Caco-2 (cell line): Measurements from ENCODE around the gene FASTKD2. TPM values are rescaled to one million over a fixed set of nuclear protein-coding genes. Genes with fewer than 3 reads are reported as not detected.

Experiments used
- BruUV-seq: library from RNA; stranded (reverse); fragments of 400-500 nt; replicated peaks from 2 replicates; lab custom pipeline; 2021; lab: Mats Ljungman, UMichigan
- CTCF ChIA-PET: fragments of 300-600 bp; sonication (Branson Sonifier 250); formaldehyde crosslinking; loops from one replicate; lab custom pipeline; 2022; ENCODE audit warnings: antibody characterized with exemption; lab: Charles Lee
- POLR2A ChIA-PET: fragments of 300-600 bp; sonication (Branson Sonifier 250); formaldehyde crosslinking; loops from one replicate; lab custom pipeline; 2022; ENCODE audit warnings: antibody characterized with exemption; lab: Charles Lee
- DNase-seq, 2 experiments: peaks; one replicate each; pipeline versions ENCODE4 v3.0.0 to v3.0.0-alpha.2; 2020 to 2022
- H3K27me3 ChIP-seq: replicated peaks from 2 replicates; pipeline ENCODE4 v1.6.0; 2011; ENCODE audit warnings: low read length; ENCODE audit not compliant: control insufficient read depth, insufficient read depth
- H3K36me3 ChIP-seq: 2 replicates; pipeline ENCODE4 v1.5.1; 2011; ENCODE audit warnings: low read length; ENCODE audit not compliant: control insufficient read depth, insufficient read depth
- H3K4me1 ChIP-seq: fragments of 250-450 bp; sonication (Bioruptor Pico); 2 replicates; pipeline ENCODE4 v1.5.1; 2020; ENCODE audit warnings: mild to moderate bottlenecking
- H3K4me3 ChIP-seq: 2 replicates; pipeline ENCODE4 v1.5.1; 2011; ENCODE audit warnings: low read depth, mild to moderate bottlenecking, control low read depth, low read length
- H3K9me3 ChIP-seq: fragments of 250-450 bp; sonication (Bioruptor Pico); 2 replicates; pipeline ENCODE4 v1.5.1; 2020; ENCODE audit warnings: mild to moderate bottlenecking, moderate library complexity
- H3K27ac Mint-ChIP-seq: one replicate; pipeline ENCODE4 v1.8.0; 2022; ENCODE audit warnings: mixed read lengths; ENCODE audit not compliant: unreplicated experiment
- H3K27me3 Mint-ChIP-seq: one replicate; pipeline ENCODE4 v1.8.0; 2022; ENCODE audit warnings: mixed read lengths; ENCODE audit not compliant: insufficient read depth, unreplicated experiment
- H3K36me3 Mint-ChIP-seq: one replicate; pipeline ENCODE4 v1.8.0; 2022; ENCODE audit warnings: mild to moderate bottlenecking, mixed read lengths; ENCODE audit not compliant: insufficient read depth, unreplicated experiment
- H3K4me1 Mint-ChIP-seq: one replicate; pipeline ENCODE4 v1.8.0; 2022; ENCODE audit warnings: low read depth, mixed read lengths; ENCODE audit not compliant: unreplicated experiment
- H3K4me3 Mint-ChIP-seq: one replicate; pipeline ENCODE4 v1.8.0; 2022; ENCODE audit warnings: mild to moderate bottlenecking, moderate library complexity, mixed read lengths; ENCODE audit not compliant: unreplicated experiment
- H3K9me3 Mint-ChIP-seq: one replicate; pipeline ENCODE4 v1.8.0; 2022; ENCODE audit warnings: mixed read lengths; ENCODE audit not compliant: unreplicated experiment
- CTCF ChIP-seq, 2 experiments: fragments of 200-600 bp in 1 of 2; IDR thresholded peaks; 1 replicate in 1 of 2; 2 replicates in 1 of 2; pipeline versions ENCODE4 v1.5.1 to v1.8.0; 2011 to 2022; ENCODE audit warnings: antibody characterized with exemption in 1 of 2, control low read depth in 1 of 2, inconsistent platforms in 1 of 2, low read depth in 1 of 2, low read length in 1 of 2, mild to moderate bottlenecking in 1 of 2, moderate library complexity in 1 of 2; ENCODE audit not compliant: insufficient read depth in 1 of 2, severe bottlenecking in 1 of 2, unreplicated experiment in 1 of 2
- intact Hi-C: fragments of 100-400 bp; cut with micrococcal nuclease; formaldehyde crosslinking; loops from one replicate; pipeline ENCODE4 v1.10.0; 2022; ENCODE audit not compliant: unreplicated experiment
- total RNA-seq: library from RNA; stranded (reverse); gene quantifications from 2 replicates; pipeline ENCODE4 v1.2.3, GENCODE V29; 2022

Gene FASTKD2
- total RNA-seq, 1 experiment from 2014 or later: 29.8 TPM

- H3K27ac Mint-ChIP-seq: no peak overlapping the region
- no peak overlapping the region for H3K4me3 ChIP-seq
- H3K4me1 Mint-ChIP-seq: no peaks in the 10 kb centered on the region
- no peaks in the 10 kb centered on the region for H3K9me3 Mint-ChIP-seq
- H3K4me1 ChIP-seq: no peaks in the 10 kb centered on the region
- CTCF ChIA-PET: no interaction called here
- POLR2A ChIA-PET: no interaction called here
- DNase-seq: no peak
- H3K36me3 ChIP-seq: peaks cover 1% of the 10 kb centered on the region; the same call in 1 of the 2 replicates
- no peaks in the 10 kb centered on the region for H3K27me3 Mint-ChIP-seq
- H3K4me3 Mint-ChIP-seq: no peak overlapping the region
- no peaks in the 10 kb centered on the region for H3K27me3 ChIP-seq
- no TSS peak for BruUV-seq
- no peak for TF ChIP-seq CTCF (IDR thresholded peaks at IDR 0.05; ENCODE audit: insufficient read depth in 1 of 2, low read depth in 1 of 2, low read length in 1 of 2, severe bottlenecking in 1 of 2, unreplicated experiment in 1 of 2)
- H3K36me3 Mint-ChIP-seq: peaks cover 17% of the 10 kb centered on the region
- intact Hi-C loops: no loop called here
- no peaks in the 10 kb centered on the region for H3K9me3 ChIP-seq
Observed at GRCh38 chr2:206797376-206797775, 32.0 kb downstream of the FASTKD2 start.

DNA sequence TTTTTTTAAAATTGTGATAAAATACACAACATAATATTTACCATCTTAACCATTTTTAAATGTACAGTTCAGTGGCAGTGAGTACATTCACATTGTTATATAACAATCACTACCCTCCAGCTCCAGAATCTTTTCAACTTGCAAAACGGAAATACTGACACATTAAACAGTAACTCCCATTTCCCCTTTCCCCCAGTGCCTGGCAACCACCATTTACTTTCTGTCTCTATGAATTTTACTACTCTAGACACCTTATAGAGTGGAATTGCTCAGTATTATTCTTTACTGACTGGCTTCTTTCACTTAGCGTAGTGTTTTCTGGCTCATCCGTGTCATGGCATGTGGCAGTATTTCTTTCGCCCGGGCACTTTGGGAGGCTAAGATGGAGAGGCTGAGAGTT is 32.6 kb downstream of the FASTKD2 start:
- H3K4me3 Mint-ChIP-seq: no peak overlapping the region
- ChIA-PET POLR2A (no interaction called here), CTCF (no interaction called here)
- intact Hi-C loops: no loop called here
- no peaks in the 10 kb centered on the region for H3K27me3 ChIP-seq
- no peak overlapping the region for H3K27ac Mint-ChIP-seq
- no peak for TF ChIP-seq CTCF (IDR thresholded peaks at IDR 0.05; ENCODE audit: insufficient read depth in 1 of 2, low read depth in 1 of 2, low read length in 1 of 2, severe bottlenecking in 1 of 2, unreplicated experiment in 1 of 2)
- BruUV-seq: no TSS peak
- no peaks in the 10 kb centered on the region for H3K27me3 Mint-ChIP-seq
- no peak for DNase-seq
- H3K36me3 Mint-ChIP-seq: peaks cover 11% of the 10 kb centered on the region
- no peaks in the 10 kb centered on the region for H3K4me1 Mint-ChIP-seq
- H3K36me3 ChIP-seq: peaks cover 1% of the 10 kb centered on the region; the same call in 1 of the 2 replicates
- no peaks in the 10 kb centered on the region for H3K9me3 ChIP-seq
- H3K4me3 ChIP-seq: no peak overlapping the region
- no peaks in the 10 kb centered on the region for H3K9me3 Mint-ChIP-seq
- no peaks in the 10 kb centered on the region for H3K4me1 ChIP-seq

DNA sequence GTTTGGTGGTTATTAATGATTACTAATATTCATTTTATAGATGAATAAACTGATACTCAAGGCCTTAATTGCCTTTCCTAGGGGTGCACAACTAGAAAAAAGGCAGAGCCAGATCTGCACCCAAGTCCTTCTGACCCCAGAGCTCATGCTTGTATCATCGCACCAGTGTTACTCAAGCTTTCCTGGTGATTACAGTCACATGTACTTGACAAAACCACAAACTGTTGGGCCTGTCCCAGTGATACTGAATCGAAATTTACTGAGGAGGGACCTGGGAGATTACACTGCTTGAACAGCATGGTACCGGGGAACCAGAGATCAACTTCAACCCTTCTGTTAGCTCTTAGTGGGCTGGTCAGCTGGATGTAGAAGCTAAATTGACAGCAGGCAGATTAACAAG is 33.7 kb downstream of the FASTKD2 start:
- Mint-ChIP-seq H3K4me1 (no peaks in the 10 kb centered on the region), H3K27ac (no peak overlapping the region), H3K4me3 (no peak overlapping the region), H3K9me3 (no peaks in the 10 kb centered on the region), H3K36me3 (peaks cover 11% of the 10 kb centered on the region), H3K27me3 (no peaks in the 10 kb centered on the region)
- no peak for TF ChIP-seq CTCF (IDR thresholded peaks at IDR 0.05; ENCODE audit: insufficient read depth in 1 of 2, low read depth in 1 of 2, low read length in 1 of 2, severe bottlenecking in 1 of 2, unreplicated experiment in 1 of 2)
- no peak overlapping the region for H3K4me3 ChIP-seq
- peaks cover 1% of the 10 kb centered on the region; the same call in 1 of the 2 replicates for H3K36me3 ChIP-seq
- BruUV-seq: no TSS peak
- intact Hi-C loops: no loop called here
- H3K4me1 ChIP-seq: no peaks in the 10 kb centered on the region
- H3K27me3 ChIP-seq: no peaks in the 10 kb centered on the region
- ChIA-PET POLR2A (no interaction called here), CTCF (no interaction called here)
- H3K9me3 ChIP-seq: no peaks in the 10 kb centered on the region
- DNase-seq: no peak
